Epithelial cell of proximal tubule (primary cell): ENCODE results near the gene CAMTA1. TPM values are rescaled to one million over a fixed set of nuclear protein-coding genes. Genes with fewer than 3 reads are reported as not detected.
A peak's percentile ranks its signal among the peaks of the same experiment; 100 is the strongest.

Experiments used
- DNase-seq: peaks from one replicate; pipeline ENCODE4 v3.0.0-alpha.2; 2011; ENCODE audit warnings: low read depth
- H3K4me3 ChIP-seq: 2 replicates; pipeline ENCODE4 v1.5.1; 2011; ENCODE audit warnings: low read depth, mild to moderate bottlenecking, low read length
- total RNA-seq: library from RNA; depleted of rRNA; stranded (reverse); fragments of >200 nt; gene quantifications from 2 replicates; pipeline ENCODE4 v1.2.3, GENCODE V29; 2015
- TF ChIP-seq, protein P1 (sequence below): conservative IDR thresholded peaks from 2 replicates; pipeline ENCODE4 v1.5.1; 2012; ENCODE audit warnings: low read depth, mild to moderate bottlenecking, low read length

CAMTA1 gene
- total RNA-seq, 1 donor from 2014 or later, result 79.2 TPM

- no peak for DNase-seq
- TF ChIP-seq, protein P1, sequence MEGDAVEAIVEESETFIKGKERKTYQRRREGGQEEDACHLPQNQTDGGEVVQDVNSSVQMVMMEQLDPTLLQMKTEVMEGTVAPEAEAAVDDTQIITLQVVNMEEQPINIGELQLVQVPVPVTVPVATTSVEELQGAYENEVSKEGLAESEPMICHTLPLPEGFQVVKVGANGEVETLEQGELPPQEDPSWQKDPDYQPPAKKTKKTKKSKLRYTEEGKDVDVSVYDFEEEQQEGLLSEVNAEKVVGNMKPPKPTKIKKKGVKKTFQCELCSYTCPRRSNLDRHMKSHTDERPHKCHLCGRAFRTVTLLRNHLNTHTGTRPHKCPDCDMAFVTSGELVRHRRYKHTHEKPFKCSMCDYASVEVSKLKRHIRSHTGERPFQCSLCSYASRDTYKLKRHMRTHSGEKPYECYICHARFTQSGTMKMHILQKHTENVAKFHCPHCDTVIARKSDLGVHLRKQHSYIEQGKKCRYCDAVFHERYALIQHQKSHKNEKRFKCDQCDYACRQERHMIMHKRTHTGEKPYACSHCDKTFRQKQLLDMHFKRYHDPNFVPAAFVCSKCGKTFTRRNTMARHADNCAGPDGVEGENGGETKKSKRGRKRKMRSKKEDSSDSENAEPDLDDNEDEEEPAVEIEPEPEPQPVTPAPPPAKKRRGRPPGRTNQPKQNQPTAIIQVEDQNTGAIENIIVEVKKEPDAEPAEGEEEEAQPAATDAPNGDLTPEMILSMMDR, result no peak
- no peak overlapping the region for H3K4me3 ChIP-seq
Measured at GRCh38 chr1:7068552-7068951, 283.3 kb downstream of the CAMTA1 start.

DNA sequence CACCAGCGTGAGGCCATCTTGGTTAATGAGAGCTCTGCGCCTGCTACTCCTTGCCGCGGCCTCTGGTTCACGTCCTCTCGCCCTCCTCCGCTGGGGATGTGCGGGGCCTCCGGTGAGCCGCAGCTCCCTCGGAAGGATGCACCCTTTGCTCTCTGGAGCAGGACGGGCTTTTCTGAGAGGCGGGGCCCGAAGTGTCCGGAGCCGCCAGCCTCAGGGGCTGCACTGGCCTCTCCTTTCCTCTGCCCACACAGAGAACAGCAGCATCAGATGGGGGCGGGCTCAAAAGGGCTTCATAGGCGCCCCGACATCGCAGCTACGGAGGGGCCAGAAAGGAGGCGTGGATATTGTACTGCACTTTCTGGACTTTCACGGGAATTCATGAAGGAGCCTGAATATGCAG lies 284.7 kb downstream of the CAMTA1 start:
- peak overlapping the region; percentile 51 for H3K4me3 ChIP-seq
- no peak for DNase-seq
- TF ChIP-seq, protein P1, result no peak

DNA sequence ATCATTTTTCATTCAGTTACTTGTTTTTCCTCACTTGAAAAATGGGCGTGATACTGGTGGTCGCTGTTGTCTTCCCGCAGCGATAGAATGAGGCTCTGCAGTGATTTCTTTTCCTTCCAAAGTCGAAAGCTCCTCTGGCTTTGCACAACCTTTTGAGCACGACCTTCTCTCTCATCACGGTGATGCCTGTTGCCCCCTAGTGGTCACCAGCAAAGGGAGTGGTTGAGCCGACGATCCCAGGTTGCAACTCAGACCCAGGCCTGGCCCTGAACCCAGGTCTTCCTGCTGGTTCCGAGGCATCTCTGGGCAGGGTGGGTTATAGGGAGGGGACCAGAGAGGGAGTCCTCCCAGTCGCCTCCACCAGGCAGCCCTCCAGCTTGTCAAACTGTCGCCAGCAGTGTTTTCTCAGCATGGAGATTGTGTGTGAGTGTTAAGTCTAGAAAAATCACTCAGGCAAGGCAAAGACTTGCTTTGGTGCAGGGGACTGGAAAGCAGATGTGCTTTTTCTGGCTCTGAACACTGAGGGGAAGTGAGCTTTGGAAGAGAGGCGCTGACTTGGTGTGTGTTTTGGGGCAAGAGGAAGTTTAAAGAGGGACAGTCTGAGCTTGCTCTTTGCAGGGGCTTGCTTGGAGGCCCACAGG lies 285.3 kb downstream of the CAMTA1 start:
- peak overlapping the region; percentile 51 for H3K4me3 ChIP-seq
- peak; percentile 4 for DNase-seq
- TF ChIP-seq, protein P1, result peak; percentile 93

- no peak overlapping the region for H3K4me3 ChIP-seq
- DNase-seq, result no peak
- TF ChIP-seq, protein P1, result no peak
Measured at GRCh38 chr1:7076117-7076516, 290.9 kb downstream of the CAMTA1 start.

DNA sequence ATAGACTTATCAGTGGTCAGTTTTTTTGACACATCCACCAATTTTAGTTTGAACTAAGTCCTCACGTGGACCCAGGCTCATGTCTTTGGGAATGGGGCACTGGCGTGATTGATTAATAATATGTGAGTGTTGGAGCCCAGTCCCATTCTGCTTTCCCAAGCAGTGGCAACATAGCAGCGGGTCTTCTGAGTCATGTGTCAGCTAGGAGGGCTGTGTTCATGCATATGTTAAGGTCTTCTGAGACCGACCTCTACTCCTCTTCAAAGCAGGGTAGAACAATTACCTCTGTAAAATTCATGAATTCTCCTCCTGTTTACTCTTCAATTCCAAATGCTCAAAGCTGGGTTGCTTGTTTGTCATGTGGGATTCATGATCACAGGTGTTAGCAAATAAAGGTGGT lies 291.3 kb downstream of the CAMTA1 start:
- TF ChIP-seq, protein P1, result no peak
- no peak overlapping the region for H3K4me3 ChIP-seq
- no peak for DNase-seq

DNA sequence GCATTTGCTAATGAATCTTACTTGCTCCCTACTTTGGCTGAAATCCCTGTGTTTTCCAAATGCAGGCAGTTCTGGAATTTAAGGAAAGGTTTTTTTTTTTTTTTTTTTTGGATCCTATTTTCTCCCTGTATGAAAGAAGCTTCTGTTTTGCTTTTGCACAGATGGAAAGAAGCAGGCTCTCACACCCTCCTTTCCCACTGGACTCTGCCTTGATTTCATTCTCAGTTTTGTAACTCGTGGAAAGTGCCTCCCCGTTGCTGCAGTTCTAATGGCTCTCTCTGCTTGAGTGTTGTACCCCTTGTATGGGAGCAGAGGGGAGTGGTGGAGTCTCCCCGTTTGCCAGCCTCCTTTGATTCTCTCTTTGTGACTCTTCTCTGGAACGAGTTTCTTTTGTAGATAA lies 291.9 kb downstream of the CAMTA1 start:
- TF ChIP-seq, protein P1, result no peak
- no peak overlapping the region for H3K4me3 ChIP-seq
- no peak for DNase-seq

GRCh38 chr1:7077970-7078369 lies 292.7 kb downstream of the CAMTA1 start:
- TF ChIP-seq, protein P1, result no peak
- DNase-seq, result no peak
- no peak overlapping the region for H3K4me3 ChIP-seq
